ENCODE data around the gene LAMTOR3.

The LAMTOR3 gene

GRCh38 chr4:99828477-99828876 lies 65.8 kb downstream of the LAMTOR3 start:
- DNase-seq = no peak
